ENCODE results near the gene HK1.
A peak's percentile ranks its signal among the peaks of the same experiment; 100 is the strongest.
"Not testable (repeated sequence)": the region's sequence is repeated elsewhere in the genome, so short reads cannot be mapped to it uniquely, and the experiment has no call there.

Gene HK1

GRCh38 chr10:69259547-69260243 lies 18.6 kb upstream of the HK1 start:
- DNase-seq = no peak

GRCh38 chr10:69261184-69261583 lies 17.1 kb upstream of the HK1 start:
- no peak for DNase-seq

GRCh38 chr10:69262292-69262751 lies 16.0 kb upstream of the HK1 start:
- DNase-seq = no peak

- no peak for DNase-seq
Measured at GRCh38 chr10:69265521-69265920, 12.8 kb upstream of the HK1 start.

GRCh38 chr10:69268761-69269416 lies 9.4 kb upstream of the HK1 start:
- no peak for DNase-seq

GRCh38 chr10:69269761-69270160 lies 8.5 kb upstream of the HK1 start:
- DNase-seq = no peak

- DNase-seq = no peak
Measured at GRCh38 chr10:69270990-69271389, 7.3 kb upstream of the HK1 start.

- no peak for DNase-seq
Measured at GRCh38 chr10:69272624-69273023, 5.7 kb upstream of the HK1 start.

GRCh38 chr10:69275444-69275843 lies 2.9 kb upstream of the HK1 start:
- no peak for DNase-seq

GRCh38 chr10:69276503-69276902 lies 1.8 kb upstream of the HK1 start:
- peak; percentile 4 for DNase-seq

- DNase-seq = peak; percentile 31
Measured at GRCh38 chr10:69279110-69279509, 814 bp downstream of the HK1 start.

- no peak for DNase-seq
Measured at GRCh38 chr10:69281507-69282413, 3.5 kb downstream of the HK1 start.

GRCh38 chr10:69284402-69284801 lies 6.1 kb downstream of the HK1 start:
- DNase-seq = peak; percentile 17

- peak; percentile 37 for DNase-seq
Measured at GRCh38 chr10:69285699-69286098, 7.4 kb downstream of the HK1 start.

GRCh38 chr10:69287181-69287580 lies 8.9 kb downstream of the HK1 start:
- DNase-seq = no peak

- no peak for DNase-seq
Measured at GRCh38 chr10:69290993-69291392, 12.7 kb downstream of the HK1 start.

- DNase-seq = no peak
Measured at GRCh38 chr10:69292459-69292858, 14.2 kb downstream of the HK1 start.

- DNase-seq = no peak
Measured at GRCh38 chr10:69295027-69295636, 16.8 kb downstream of the HK1 start.

GRCh38 chr10:69303632-69304051 lies 25.3 kb downstream of the HK1 start:
- no peak for DNase-seq

GRCh38 chr10:69306421-69306820 lies 28.1 kb downstream of the HK1 start:
- DNase-seq = no peak

GRCh38 chr10:69307434-69307833 lies 29.1 kb downstream of the HK1 start:
- no peak for DNase-seq

GRCh38 chr10:69308304-69308703 lies 30.0 kb downstream of the HK1 start:
- DNase-seq = not testable (repeated sequence)

- DNase-seq = no peak
Measured at GRCh38 chr10:69311309-69311708, 33.0 kb downstream of the HK1 start.

Data from islet precursor cell (in vitro differentiated cells).